Ovary (tissue), 9 donors: ENCODE measurements around the gene ATXN7L3. TPM values are rescaled to one million over a fixed set of nuclear protein-coding genes. Genes with fewer than 3 reads are reported as not detected.

ENCODE experiments used
- DNase-seq, 5 donors: peaks; one replicate each; pipeline ENCODE4 v3.0.0-alpha.2; 2019 to 2020
- H3K27ac ChIP-seq, 2 donors: fragments of 200-600 bp; one replicate each; pipeline versions ENCODE4 v1.5.1 to v1.8.0; 2019 to 2022
- H3K27me3 ChIP-seq: fragments of 200-600 bp; one replicate; pipeline ENCODE4 v1.8.0; 2022
- H3K36me3 ChIP-seq: fragments of 200-600 bp; sonication (generic); one replicate; pipeline ENCODE4 v1.5.1; 2019
- H3K4me1 ChIP-seq: one replicate; pipeline ENCODE4 v1.8.1; 2013; ENCODE audit warnings: mild to moderate bottlenecking, moderate library complexity; ENCODE audit not compliant: insufficient read depth
- H3K4me3 ChIP-seq: fragments of 200-600 bp; sonication (generic); one replicate; pipeline ENCODE4 v1.5.1; 2017
- H3K9me3 ChIP-seq, 2 donors: fragments of 200-600 bp in 1 of 2; sonication (generic) in 1 of 2; one replicate each; pipeline versions ENCODE4 v1.5.1 to v1.8.1; 2013 to 2019; ENCODE audit warnings: mild to moderate bottlenecking in 1 of 2, moderate library complexity in 1 of 2
- EP300 ChIP-seq: sonication (generic); formaldehyde crosslinking; IDR thresholded peaks from one replicate; pipeline ENCODE4 v1.6.1; 2017; ENCODE audit warnings: antibody characterized with exemption
- POLR2A ChIP-seq: fragments of 450-650 bp; IDR thresholded peaks from one replicate; pipeline ENCODE4 v1.6.1; 2017; ENCODE audit warnings: antibody characterized with exemption, mild to moderate bottlenecking, moderate library complexity
- WGBS, 3 donors: extraction: QIAGEN DNeasy Blood & Tissue Kit in 1 of 3; methylation state at CpG; one replicate each; pipeline versions ENCODE4 v1.1.5 to v1.1.7; 2013 to 2017; 5-methylcytosine and 5-hydroxymethylcytosine counted together
- intact Hi-C, 4 donors: fragments of 100-400 bp; cut with DNase I; formaldehyde crosslinking; loops; one replicate each; pipeline versions ENCODE4 v1.11.0 to v1.15.1; 2022 to 2023
- polyA plus RNA-seq, 2 donors: library from polyadenylated mRNA; stranded (reverse); fragments of 200-250 nt in 1 of 2; fragments of 350-450 nt in 1 of 2; fragmentation: Illumina TruSeq in 1 of 2; extraction: RNeasy Lipid Tissue Mini Kit (QIAGEN cat#74804) in 1 of 2; gene quantifications; one replicate each; pipeline ENCODE4 v1.2.3, GENCODE V29; 2013 to 2014
- total RNA-seq, 7 donors: library from RNA; depleted of rRNA in 2 of 7; stranded (reverse); fragments of >200 nt in 2 of 7; fragmentation: NEBNext Ultra II Directional in 3 of 7; extraction: Animal tissue kit (Norgen Biotek cat#: 25700) in 3 of 7; gene quantifications; one replicate each; pipeline versions ENCODE4 v1.1.0 to v1.2.4, GENCODE V29; 2016 to 2023
- TF ChIP-seq, protein P1 (sequence below), 3 donors: fragments of 450-650 bp in 2 of 3; fragments of 200-600 bp in 1 of 3; IDR thresholded peaks; one replicate each; pipeline versions ENCODE4 v1.5.1 to v1.8.0; 2016 to 2022; ENCODE audit warnings: antibody characterized with exemption in 3 of 3, mild to moderate bottlenecking in 1 of 3
- donor health status: DM: no; HTN: no; CAD: no; lungs with moderate emphysema.
- donor health status: DM: no; HTN: no; CAD: no.
- donor health status: Bipolar disorder and iron deficiency.
- donor health status: DM: yes; HTN: yes; CAD: no.
- donor health status: DM: no; HTN: no; CAD: no.
- donor health status: DM: yes; HTN: yes; CAD: no.

The ATXN7L3 gene
- total and polyA plus RNA-seq, 9 donors = 25.3 to 97.4 (median 54.9) TPM

DNA sequence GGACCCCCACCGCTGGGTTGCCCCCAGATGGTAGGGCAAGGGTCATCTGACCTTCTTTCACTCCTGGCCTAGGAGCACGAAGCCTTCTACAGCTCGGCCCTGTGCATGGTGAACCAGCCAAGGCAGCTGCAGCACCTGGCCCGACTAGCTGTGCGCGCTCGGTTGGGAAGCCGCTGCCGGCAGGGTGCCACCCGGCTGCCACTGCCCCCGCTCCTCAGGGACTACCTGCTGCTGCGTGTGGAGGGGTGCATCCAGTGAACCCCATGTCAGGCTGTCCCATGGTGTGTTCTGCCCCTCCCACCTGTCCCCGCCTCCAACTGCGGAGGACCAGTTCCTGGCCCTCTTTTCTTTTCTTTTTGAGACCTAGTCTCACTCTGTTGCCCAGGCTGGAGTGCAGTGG, 21.6 kb downstream of the ATXN7L3 start:
- no peaks in the 10 kb centered on the region for H3K4me1 ChIP-seq
- no peak for DNase-seq
- no peak overlapping the region for H3K4me3 ChIP-seq
- 82 to 93% (median 89%) methylated on average over 14 of the region's 14 CpGs for WGBS, 3 donors
- H3K27ac ChIP-seq = no peak overlapping the region
- H3K9me3 ChIP-seq = no peaks in the 10 kb centered on the region
- TF ChIP-seq EP300 (no peak), POLR2A (no peak)
- TF ChIP-seq, protein P1, sequence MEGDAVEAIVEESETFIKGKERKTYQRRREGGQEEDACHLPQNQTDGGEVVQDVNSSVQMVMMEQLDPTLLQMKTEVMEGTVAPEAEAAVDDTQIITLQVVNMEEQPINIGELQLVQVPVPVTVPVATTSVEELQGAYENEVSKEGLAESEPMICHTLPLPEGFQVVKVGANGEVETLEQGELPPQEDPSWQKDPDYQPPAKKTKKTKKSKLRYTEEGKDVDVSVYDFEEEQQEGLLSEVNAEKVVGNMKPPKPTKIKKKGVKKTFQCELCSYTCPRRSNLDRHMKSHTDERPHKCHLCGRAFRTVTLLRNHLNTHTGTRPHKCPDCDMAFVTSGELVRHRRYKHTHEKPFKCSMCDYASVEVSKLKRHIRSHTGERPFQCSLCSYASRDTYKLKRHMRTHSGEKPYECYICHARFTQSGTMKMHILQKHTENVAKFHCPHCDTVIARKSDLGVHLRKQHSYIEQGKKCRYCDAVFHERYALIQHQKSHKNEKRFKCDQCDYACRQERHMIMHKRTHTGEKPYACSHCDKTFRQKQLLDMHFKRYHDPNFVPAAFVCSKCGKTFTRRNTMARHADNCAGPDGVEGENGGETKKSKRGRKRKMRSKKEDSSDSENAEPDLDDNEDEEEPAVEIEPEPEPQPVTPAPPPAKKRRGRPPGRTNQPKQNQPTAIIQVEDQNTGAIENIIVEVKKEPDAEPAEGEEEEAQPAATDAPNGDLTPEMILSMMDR (IDR thresholded peaks at IDR 0.05) = no peak
- H3K36me3 ChIP-seq = no peaks in the 10 kb centered on the region
- intact Hi-C loops = no loop called here
- H3K27me3 ChIP-seq = no peaks in the 10 kb centered on the region

DNA sequence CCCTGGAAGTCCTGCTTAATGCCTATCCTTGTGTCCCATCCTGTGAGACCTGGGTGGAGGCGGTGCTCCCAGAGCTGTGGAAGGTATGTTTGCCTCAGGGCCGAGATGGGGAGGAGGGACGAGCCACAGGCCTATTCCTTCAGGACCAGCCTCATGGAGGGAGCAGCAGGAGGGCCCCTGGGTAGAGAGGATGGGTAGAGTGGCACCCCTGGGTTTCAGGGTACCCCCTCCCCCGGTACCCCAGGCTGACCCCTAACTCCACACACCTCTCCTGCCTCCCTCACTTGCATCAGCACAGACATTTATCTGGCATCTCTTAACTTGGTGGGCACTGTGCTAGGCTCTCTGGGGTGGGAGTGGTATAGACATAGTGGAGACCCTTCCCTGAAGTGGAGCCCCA, 22.0 kb downstream of the ATXN7L3 start:
- H3K4me1 ChIP-seq = no peaks in the 10 kb centered on the region
- no peaks in the 10 kb centered on the region for H3K27me3 ChIP-seq
- 90 to 96% (median 94%) methylated on average over 3 to 4 of the region's 4 CpGs for WGBS, 3 donors
- no peak for TF ChIP-seq POLR2A
- TF ChIP-seq EP300 = no peak
- TF ChIP-seq, protein P1 (IDR thresholded peaks at IDR 0.05) = no peak
- intact Hi-C loops = no loop called here
- no peak overlapping the region for H3K4me3 ChIP-seq
- no peak for DNase-seq
- no peaks in the 10 kb centered on the region for H3K9me3 ChIP-seq
- no peaks in the 10 kb centered on the region for H3K36me3 ChIP-seq
- no peak overlapping the region for H3K27ac ChIP-seq

DNA sequence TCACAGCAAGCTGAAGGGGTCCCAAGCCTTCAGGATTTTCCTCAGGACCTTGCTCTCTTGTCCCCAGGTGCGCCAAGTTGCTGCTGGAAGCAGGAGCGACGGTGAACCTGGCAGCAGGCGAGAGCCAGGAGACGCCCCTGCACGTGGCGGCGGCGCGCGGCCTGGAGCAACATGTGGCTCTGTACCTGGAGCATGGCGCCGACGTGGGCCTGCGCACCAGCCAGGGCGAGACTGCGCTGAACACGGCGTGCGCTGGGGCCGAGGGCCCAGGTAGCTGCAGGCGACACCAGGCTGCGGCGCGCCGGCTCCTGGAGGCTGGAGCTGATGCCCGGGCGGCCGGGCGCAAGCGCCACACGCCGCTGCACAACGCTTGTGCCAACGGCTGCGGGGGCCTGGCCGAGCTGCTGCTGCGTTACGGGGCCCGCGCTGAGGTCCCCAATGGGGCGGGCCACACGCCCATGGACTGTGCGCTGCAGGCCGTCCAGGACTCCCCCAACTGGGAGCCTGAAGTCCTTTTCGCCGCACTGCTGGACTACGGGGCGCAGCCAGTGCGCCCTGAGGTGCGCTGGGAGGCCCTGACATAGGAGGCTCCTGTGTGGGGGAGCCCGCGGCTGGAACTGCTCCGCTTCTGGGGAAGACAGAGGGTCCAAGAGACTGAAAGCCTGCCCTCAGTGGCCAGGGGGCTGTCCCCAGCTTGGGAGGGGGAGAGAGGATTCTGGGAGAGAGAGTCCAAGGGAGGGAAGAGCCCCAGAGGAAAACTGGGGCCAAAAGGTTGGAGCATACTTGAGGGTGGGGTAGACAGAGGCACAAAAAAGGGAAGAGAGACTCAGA, 22.8 kb downstream of the ATXN7L3 start:
- Histone ChIP-seq H3K4me1 (no peaks in the 10 kb centered on the region), H3K4me3 (no peak overlapping the region), H3K27me3 (no peaks in the 10 kb centered on the region), H3K36me3 (no peaks in the 10 kb centered on the region), H3K27ac (no peak overlapping the region), H3K9me3 (no peaks in the 10 kb centered on the region)
- intact Hi-C loops = no loop called here
- no peak for TF ChIP-seq POLR2A
- TF ChIP-seq, protein P1 (IDR thresholded peaks at IDR 0.05) = no peak
- TF ChIP-seq EP300 = no peak
- WGBS, 3 donors = 91 to 92% (median 91%) methylated on average over 38 to 54 of the region's 54 CpGs
- no peak for DNase-seq

DNA sequence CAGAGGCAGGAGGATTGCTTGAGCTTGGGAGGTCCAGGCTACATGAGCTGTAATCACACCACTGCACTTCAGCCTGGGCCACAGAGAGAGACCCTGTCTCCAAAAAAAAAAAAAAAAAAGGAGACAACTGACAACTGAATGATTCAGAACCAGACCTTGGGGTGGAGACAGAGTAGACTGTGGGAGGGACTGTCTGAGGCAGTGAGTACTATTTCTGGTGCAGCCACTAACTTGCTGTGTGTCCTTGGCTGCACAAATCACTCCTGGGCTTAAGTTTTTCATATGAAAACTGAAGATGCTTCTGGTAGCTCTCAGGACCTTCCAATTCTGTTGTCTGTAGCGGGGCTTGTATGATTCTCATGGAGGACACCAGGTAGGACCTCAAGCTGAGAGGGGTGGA, 23.4 kb downstream of the ATXN7L3 start:
- H3K4me3 ChIP-seq = no peak overlapping the region
- 87 to 97% (median 95%) methylated on average over 1 of the region's 1 CpG for WGBS, 3 donors
- H3K27me3 ChIP-seq = no peaks in the 10 kb centered on the region
- no peak for DNase-seq
- intact Hi-C loops = no loop called here
- no peaks in the 10 kb centered on the region for H3K4me1 ChIP-seq
- no peaks in the 10 kb centered on the region for H3K9me3 ChIP-seq
- no peak overlapping the region for H3K27ac ChIP-seq
- TF ChIP-seq, protein P1 (IDR thresholded peaks at IDR 0.05) = no peak
- TF ChIP-seq POLR2A = no peak
- no peak for TF ChIP-seq EP300
- H3K36me3 ChIP-seq = no peaks in the 10 kb centered on the region
